Activated CD4-positive, alpha-beta T cell treated with anti-CD3 and anti-CD28 coated beads for 24 hours (primary cell): ENCODE measurements around the gene TMEM269.
"Not testable (repeated sequence)": the region's sequence is repeated elsewhere in the genome, so short reads cannot be mapped to it uniquely, and the experiment has no call there.

Experiments
- DNase-seq, 2 donors: peaks; one replicate each; pipeline ENCODE4 v3.0.0-alpha.2; 2020; ENCODE audit warnings: low read depth in 2 of 2

The TMEM269 gene

DNA sequence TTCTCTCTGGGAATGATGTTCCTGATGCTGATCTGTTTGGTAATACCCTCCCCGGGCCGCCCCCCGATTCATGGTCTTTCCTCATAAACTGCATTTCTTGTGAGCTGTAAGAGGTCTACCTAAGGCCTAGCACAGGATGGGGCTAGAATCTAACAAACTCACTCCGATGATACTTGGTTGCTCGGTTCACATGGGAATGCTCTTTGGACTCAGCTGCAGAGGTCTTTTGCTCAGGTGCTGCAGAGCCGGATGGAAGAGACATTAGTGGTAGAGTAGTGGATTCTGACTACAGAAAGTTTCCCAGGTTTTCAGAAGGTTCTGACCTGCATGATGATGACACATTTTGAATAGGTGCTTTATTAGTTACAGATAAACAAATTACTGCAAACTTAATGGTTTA, 8.3 kb upstream of the TMEM269 start:
- no peak for DNase-seq

DNA sequence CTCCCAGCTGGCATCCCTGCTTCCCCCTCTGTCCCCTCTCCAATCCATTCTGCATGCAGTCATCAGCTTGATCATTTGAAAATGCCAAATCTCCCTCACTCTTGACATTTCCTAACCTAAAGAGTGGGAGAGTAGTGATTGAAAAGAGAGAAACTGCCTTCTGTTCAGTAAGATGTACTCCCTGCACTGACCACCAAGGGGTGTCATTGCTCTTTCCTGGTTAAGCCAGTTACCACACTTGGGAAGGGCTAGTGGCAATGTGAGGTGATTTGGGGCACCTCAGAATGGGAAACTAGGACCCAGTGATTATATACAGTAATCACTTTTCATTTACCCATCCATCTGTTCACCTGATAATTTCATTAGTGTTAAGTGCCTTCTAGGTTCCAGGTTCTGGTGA, 6.9 kb upstream of the TMEM269 start:
- no peak for DNase-seq

DNA sequence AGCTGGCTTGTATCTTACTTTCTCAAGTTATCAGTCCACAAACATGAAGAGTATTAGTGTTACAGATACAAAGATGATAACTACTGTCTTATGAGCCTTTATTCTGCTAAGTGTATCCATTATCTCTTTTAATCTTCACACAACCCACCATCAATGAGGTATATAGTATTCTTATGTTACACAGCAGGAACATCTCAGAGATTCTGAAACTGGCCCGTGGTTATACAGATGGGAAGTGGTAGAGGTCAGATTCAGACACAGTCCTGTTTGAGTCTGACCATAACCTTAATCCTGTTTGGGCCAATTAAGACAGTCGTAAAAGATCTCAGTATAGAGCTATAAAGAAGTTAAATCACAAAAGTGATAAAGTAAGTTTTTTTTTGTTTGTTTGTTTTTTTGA, 5.1 kb upstream of the TMEM269 start:
- DNase-seq, result no peak

DNA sequence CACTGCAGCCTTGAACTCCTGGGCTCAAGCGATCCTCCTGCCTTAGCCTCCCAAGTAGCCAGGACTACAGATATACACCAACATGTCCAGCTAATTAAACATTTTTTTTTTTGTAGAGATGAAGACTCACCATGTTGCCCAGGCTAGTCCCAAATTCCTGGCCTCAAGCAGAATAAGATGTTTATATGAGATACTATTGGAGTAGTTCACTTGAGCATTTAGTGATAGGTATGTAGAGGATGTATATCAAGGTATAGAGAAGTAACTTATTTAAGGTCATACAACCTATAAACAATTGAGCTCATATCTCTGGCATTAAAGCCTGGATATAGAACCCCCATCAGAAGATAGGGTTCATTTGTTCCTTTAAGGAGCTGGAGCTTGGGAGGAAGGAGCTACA, 4.6 kb upstream of the TMEM269 start:
- no peak for DNase-seq

DNA sequence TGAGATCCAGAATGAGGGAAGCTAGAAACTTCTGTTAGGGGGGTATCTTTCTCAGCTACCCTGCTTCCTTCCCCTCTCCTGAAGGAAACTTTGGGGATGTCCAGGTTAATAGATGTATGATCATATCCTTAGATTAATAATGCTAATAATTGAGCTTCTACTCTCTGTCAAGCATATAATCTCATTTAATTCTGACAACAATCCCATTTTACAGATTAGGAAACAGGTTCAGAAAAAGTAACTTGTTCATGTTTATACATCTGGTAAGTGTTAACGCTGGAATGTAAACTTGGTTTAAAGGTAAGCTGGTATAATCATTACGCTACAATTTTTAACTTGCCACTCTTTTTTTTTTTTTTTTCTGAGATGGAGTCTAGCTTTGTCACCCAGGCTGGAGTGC, 1.7 kb upstream of the TMEM269 start:
- DNase-seq, result no peak

DNA sequence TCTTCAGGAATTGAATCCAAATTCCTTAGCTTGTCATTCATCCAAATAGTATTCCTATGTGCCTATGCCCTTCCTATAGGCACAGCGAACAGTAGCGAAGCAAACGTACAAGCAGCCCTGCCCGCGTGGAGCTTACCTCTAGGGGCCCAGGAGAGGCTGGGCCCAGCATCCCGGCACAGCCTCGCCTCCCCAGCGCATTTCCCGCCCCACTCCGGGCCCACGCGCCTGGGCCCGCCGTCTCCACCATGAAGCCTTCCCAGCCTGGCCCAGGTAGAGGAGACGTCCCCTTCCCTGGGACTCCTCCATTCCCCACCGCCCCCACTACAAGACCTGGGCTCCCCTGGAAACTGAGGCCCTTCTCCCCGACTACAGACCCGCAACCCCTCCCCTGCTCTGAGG, 245 bp upstream of the TMEM269 start:
- DNase-seq, result no peak

DNA sequence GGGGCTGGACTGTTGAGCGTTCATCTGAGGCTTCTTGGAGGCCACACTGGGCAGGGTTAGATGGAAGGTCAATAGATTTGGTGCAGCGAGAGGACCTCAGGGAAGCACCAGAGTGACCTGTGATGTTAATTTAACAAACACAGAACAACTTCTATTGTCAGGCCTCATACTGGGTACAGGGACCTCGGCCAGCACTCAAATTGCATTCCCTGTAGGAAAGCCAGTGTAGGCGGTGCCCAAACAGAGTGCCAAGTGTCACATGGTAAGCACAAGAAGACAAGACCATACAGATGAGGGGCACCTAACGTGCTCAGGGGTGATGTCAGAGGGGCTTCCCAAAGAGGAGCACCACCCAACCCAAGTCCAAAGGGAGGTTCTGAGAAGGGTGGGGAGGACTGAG, 1.3 kb downstream of the TMEM269 start:
- no peak for DNase-seq

DNA sequence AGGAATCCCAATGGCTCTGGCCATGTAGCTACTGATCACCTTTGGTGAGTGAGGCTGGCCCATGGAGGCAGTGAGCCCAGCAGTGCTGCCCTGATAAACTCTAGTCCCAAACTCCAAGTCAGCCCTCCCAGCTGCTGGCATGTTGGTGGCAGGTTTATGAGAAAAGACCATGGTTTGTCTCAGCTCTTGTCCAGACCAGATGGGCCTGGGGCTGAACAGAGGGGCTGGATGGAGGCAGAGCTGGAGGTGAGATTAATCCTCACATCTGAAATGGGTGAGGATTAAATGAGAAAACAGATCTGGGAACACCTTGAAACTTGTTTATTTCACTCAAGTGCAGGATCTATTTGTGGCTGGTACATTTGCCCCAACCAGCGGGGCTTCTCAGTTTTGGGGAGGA, 3.2 kb downstream of the TMEM269 start:
- no peak for DNase-seq

DNA sequence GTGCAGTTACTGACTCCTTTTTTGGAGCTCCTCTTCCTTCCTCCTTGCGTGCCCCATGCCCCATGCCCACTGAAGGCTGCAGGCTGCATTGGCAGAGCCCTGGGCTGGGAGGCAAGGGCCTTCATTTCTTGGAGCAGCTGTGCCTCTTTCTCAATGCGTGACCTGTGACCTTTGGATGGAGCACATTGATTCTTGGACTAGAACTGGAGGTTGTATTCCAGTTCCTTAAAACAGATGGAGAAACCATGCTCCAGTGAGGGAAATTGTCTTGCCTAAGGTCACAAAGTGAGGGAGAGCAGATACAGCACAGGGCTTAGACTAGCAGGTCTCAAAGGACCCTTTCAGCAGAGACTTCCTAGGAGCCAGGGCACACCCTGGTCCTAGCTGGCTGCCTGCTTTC, 9.0 kb downstream of the TMEM269 start:
- no peak for DNase-seq

DNA sequence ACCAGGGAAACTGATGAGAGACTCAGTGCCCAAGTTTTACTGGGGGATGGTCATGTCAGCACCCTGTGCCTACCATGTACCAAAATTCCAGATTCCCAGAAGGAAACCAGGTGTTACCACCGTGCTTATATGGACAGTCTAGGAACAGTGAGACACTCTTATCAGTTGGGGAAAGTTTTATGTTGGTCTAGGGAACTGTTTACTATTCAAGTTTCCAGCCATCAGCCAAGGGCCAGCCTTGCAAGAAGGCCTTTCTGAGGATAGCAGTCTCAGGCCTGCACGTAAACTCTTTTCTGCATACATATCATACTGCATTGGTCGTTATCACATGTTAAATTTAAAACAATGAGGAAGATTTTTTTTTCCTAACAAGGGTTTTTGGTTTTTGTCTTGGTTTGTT, 12.6 kb downstream of the TMEM269 start:
- DNase-seq, result no peak

DNA sequence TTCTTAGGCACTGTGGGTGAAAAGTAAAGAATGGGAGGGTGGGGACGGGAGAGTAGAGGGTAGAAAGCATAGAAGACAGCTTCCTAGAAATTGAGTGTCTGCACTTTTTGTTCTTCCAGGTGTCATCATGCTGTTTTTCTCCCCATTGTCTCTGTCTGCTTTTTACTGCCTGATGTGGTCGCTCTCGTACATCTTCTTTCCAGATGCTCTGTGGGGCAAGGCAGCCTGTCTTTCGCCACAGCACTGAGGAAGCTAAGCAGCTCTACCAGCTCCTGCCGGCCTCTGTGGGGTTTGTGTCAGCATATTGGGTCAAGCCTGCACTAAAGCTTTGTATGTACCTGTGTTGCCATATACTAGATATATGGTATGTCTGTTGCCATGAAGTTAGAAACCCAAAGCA, 13.2 kb downstream of the TMEM269 start:
- DNase-seq, result no peak

DNA sequence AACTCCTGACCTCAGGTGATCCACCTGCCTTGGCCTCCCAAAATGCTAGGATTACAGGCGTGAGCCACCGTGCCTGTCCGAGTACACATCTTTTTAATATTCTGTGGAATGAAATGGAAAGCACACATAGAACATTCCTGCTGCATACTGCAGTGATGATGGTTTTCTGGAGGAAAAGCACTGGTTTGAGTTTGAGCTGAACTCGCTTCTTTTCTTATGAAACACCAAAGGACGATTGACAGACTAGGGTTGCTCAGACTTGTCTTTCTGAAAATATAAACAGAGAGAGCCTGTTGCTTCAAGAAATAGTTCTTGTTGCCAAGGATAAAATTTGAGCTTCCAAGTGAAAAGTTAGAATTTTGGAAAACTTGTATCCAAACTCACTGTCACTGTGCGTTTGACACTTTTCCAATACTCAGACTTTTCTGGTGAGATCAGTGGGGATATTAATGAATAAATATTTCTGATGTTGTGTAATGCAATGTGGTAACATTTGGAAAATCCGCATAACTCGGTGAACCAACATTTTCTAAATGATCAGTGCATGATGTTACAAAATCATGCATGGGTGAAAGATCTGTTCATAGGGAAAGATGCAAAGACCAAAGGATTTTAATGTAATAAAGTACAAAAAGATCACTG, 17.2 kb downstream of the TMEM269 start:
- DNase-seq, result no peak

DNA sequence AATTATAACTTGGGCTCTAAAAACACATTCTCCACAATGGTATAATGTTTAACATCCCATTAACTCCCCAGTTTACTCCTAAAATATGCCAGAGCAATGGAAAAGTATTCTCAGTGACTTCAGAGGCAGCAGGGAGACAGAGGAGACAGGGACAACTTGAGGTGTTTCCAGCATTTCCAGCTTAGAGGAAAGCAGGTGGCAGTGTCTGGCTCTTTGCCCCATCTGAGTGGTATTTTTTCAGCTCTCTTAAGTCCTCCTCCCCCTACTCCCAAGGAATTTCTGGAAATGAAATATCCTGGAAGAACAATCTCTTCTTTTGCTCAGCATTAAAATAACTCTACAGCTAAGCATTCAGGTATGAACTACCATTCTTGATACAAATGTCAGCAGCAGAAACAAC, 21.4 kb downstream of the TMEM269 start:
- no peak for DNase-seq

DNA sequence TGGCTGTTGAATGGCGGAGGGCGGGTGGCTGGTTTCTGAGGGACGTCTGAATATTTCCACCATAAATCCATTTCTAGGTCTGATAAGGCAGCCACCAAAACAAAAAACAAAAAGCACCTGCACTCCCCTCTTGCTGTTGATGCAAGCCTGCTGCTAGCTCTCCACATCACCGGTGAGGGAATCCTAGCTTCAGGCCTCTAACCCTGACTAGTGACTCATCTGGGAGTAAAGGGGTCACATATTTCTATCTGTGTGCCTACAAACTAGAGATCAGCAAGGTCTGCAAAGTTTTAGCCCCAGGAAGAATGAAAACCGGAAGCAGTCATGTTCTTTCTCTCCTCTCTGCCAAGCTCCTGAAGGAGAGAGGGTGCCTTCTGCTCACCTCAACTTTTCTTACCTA, 21.8 kb downstream of the TMEM269 start:
- DNase-seq, result no peak

DNA sequence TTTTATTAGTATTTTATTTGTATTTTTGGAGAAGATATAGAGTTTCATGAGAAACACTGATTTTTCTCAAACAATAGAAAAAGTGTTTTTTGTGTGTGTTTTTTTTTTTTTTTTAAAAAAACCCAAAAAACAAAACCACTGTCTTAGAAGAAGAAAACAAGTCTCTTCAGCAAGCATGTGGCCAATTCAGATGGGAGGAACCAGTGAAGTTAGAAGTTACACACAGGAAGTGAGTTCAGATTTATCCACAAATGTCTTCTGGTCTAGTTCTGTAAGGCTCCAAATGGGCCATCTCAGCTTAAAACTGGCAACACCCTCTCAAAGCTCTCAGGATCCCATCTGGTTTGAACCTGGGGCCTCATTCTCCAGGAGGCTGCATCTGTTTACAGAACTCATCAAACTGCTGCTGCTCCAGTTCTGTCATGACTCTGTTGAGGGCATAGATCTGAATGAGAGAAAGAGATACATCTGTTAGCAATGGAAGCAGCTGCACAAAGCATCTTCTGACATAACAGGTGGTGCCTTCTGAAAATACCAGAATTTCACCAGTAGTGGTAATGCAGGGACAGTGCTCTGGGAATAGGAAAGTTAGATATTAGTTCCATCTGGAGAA, 22.4 kb downstream of the TMEM269 start:
- no peak for DNase-seq

DNA sequence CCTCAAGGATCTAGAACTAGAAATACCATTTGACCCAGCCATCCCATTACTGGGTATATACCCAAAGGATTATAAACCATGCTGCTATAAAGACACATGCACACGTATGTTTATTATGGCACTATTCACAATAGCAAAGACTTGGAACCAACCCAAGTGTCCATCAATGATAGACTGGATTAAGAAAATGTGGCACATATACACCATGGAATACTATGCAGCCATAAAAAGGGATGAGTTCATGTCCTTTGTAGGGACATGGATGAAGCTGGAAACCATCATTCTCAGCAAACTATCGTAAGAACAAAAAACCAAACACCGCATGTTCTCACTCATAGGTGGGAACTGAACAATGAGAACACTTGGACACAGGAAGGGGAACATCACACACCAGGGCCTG, 30.0 kb downstream of the TMEM269 start:
- not testable (repeated sequence) for DNase-seq

DNA sequence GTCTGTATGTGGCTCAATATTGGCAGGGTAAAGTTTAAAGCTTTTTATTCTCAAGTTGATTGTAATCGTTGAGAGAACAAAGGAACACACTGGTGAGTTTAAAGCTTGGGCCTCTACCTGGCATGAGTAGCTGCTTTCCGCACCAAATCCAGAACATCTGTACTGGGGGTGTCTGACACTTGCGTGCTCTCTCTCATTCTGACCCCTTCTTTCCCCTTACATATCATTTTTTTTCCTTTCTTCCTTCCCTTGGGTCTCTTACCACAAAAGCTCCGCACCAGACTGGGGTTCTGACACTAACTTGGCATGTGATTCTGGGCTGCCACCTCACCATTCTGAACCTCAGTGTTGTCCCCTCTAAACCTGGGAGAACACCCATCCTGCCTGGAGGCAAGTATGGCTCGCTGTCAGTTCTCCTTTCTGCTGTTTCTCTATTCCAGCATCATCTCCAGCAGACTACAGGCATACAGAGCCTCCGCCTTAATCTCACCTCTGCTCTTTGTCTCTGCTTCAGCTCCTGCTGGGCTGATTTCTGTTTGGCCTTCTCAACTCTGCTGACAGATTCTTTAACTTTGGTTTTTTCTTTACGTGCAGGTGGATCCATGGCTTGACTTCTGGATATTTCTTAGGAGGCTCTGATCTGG, 31.3 kb downstream of the TMEM269 start:
- DNase-seq, result no peak

DNA sequence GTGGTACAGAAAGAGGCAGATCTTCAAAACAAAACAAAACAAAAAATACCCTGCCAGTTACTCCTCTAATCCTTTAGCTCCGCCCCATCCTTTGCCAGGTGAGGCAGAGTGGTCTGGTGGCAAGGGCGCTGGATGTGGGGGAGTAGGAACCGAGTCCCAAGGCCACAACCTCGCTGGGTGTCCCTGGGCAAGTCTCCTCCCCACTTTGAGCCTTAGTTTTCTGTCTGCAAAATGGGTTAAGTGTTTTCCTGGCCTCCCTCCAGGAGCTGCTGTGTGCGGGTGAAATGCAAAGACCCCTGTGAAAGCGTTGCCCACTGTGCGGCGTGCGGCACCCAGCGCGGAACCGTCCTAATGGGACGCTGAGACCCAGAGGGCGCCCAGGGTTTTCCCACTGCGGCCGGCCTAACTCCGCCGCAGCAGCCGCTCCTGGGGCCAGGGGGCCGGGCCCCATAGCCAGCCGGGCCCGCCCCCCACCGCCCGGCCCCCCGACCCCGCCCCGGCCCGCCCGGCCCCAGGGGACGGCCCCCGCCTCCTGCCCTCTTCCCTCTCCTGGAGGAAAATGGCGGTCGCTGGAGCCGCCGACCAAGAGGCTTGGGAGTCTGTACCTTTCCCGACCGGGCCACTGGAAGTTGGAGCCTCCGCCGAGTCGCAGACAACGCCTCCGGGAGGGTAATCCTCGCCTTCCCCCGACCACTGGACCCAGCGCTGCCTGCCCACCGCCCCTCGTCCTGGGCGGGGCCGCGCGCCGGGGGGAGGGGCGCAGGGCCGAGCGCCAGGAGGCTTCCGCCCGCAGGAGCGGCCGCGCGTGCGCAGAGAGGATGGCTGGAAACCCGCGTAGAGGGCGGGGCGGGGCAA, 32.0 kb downstream of the TMEM269 start, which contains the start of the genes ERMAP and SVBP:
ERMAP (plus strand) TSS at position 538 of the 855 bp plus-strand sequence. CDS start 13,327 bp downstream, outside the sequence.
SVBP (minus strand) TSS at position 813 of the 855 bp plus-strand sequence. CDS start 853 bp downstream, outside the sequence.
- DNase-seq, result peak; percentile 94 to 95

DNA sequence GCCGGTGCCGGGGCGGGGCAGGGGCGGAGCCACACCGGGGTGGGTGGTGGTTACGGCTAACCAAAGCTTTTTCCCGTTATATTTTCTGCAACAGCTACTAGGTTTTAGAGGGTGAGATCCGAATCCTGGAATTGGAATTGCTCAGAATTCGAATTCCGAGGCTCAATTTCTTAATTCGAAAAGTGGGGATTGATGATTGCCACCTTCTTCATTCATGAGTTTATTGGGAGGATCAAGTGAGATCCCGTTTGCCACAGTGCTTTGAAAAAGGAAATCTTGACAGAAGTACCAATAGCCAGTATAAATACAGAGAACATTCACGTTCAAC, 32.6 kb downstream of the TMEM269 start:
- DNase-seq, result no peak

DNA sequence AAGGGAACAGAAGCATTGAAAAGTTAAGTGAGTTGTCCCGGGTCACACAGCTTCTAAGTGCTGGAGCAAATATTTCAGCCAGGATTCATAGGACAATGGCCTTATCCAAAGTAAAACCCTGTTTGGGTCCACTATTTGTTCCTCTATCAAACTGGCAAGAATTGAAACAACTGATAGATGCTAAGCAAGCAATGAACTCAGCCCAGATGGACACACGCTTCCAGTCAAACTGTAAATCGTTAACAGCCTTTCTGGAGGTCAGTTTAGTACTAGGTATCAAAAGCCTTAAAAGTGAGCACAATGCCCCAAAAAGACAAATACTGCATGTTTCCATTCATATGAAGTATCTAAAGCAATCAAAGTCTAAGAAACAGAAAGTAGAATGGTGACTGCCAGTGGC, 33.2 kb downstream of the TMEM269 start:
- no peak for DNase-seq

DNA sequence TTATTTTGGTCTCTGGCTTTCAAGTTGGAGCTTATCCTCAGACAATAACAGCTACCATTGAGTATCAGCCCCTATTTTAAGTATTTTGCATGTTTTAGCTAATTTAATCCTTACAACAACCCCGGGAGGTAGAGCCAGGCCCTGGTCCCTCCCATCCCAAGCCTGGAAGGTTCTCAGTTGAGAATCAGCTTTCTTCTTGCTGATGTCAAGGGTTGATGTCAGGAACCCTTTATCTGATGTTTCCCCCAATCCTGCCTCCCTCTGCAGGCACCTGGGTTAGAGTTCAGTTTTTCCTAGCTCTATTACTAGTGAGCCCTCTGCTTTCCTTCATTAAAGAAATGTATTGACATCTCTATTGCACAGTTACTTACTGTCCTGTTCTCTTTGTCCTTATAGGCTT, 36.0 kb downstream of the TMEM269 start:
- DNase-seq, result no peak

DNA sequence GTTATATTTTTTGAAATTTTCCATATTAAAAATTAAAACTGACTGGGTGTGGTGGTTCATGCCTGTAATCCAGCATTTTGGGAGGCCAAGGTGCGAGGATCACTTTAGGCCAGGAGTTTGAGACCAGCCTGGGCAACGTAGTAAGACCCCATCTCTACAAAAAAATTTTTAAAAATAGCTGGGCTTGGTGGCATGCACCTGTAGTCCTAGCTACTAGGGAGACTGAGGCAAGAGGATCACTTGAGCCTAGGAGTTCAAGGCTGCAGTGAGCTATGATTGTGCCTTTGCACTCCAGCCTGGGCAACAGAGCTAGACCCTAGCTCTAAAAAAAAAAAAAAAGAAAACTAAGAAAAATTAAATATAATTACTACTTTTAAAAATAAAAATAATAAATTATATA, 36.9 kb downstream of the TMEM269 start:
- DNase-seq, result no peak
